Gastroesophageal sphincter (tissue), 4 donors: ENCODE data around the gene MAML2. TPM values are rescaled to one million over a fixed set of nuclear protein-coding genes. Genes with fewer than 3 reads are reported as not detected.

Experiments
- ATAC-seq: fragments of 150-250 bp; one replicate; pipeline ENCODE4 v1.9.1; 2016; ENCODE audit warnings: mild to moderate bottlenecking, moderate library complexity
- H3K27ac ChIP-seq, 4 donors: fragments of 200-600 bp; sonication (generic) in 3 of 4; 1 replicate in 3 of 4; 2 replicates in 1 of 4; pipeline ENCODE4 v1.5.1; 2016 to 2019
- H3K27me3 ChIP-seq: fragments of 200-600 bp; sonication (generic); one replicate; pipeline ENCODE4 v1.5.1; 2019
- H3K36me3 ChIP-seq, 2 donors: fragments of 200-600 bp; sonication (generic); one replicate each; pipeline ENCODE4 v1.5.1; 2019; ENCODE audit warnings: control low read depth in 1 of 2
- H3K4me1 ChIP-seq, 3 donors: fragments of 200-600 bp; sonication (generic); 1 replicate in 2 of 3; 2 replicates in 1 of 3; pipeline ENCODE4 v1.5.1; 2016 to 2019; ENCODE audit warnings: control low read depth in 2 of 3
- H3K4me3 ChIP-seq, 2 donors: fragments of 200-600 bp; sonication (generic); one replicate each; pipeline ENCODE4 v1.5.1; 2019; ENCODE audit warnings: mild to moderate bottlenecking in 1 of 2, moderate library complexity in 1 of 2
- H3K9me3 ChIP-seq, 3 donors: fragments of 200-600 bp; sonication (generic); one replicate each; pipeline ENCODE4 v1.5.1; 2017 to 2019; ENCODE audit warnings: control low read depth in 2 of 3
- EP300 ChIP-seq: sonication (generic); formaldehyde crosslinking; IDR thresholded peaks from one replicate; pipeline ENCODE4 v1.6.1; 2017; ENCODE audit warnings: antibody characterized with exemption, mild to moderate bottlenecking
- POLR2A ChIP-seq, 2 donors: fragments of 450-650 bp; IDR thresholded peaks; one replicate each; pipeline ENCODE4 v1.6.1; 2017; ENCODE audit warnings: antibody characterized with exemption in 2 of 2, mild to moderate bottlenecking in 2 of 2, moderate library complexity in 1 of 2
- POLR2AphosphoS5 ChIP-seq: sonication (generic); formaldehyde crosslinking; IDR thresholded peaks from one replicate; pipeline ENCODE4 v1.6.1; 2017; ENCODE audit warnings: antibody characterized with exemption
- WGBS, 2 donors: methylation state at CpG; one replicate each; pipeline ENCODE4 v1.1.5; 2018; ENCODE audit warnings: low coverage in 1 of 2; 5-methylcytosine and 5-hydroxymethylcytosine counted together
- total RNA-seq, 4 donors: library from RNA; depleted of rRNA; stranded (reverse); fragments of >200 nt; gene quantifications; one replicate each; pipeline ENCODE4 v1.1.0, GENCODE V29; 2016
- TF ChIP-seq, protein P1 (sequence below), 4 experiments: fragments of 200-600 bp in 2 of 4; fragments of 450-650 bp in 2 of 4; sonication (generic) in 1 of 4; IDR thresholded peaks; one replicate each; pipeline ENCODE4 v1.5.1; 2017 to 2019; ENCODE audit warnings: antibody characterized with exemption in 4 of 4, mild to moderate bottlenecking in 2 of 4, moderate library complexity in 2 of 4

The MAML2 gene
- total RNA-seq, 4 donors from 2014 or later = 15.8 to 31.8 (median 23.7) TPM

GRCh38 chr11:95975343-95975742, 367.7 kb downstream of the MAML2 start:
- no peak overlapping the region for H3K4me3 ChIP-seq
- 93 to 95% methylated on average over 5 of the region's 5 CpGs for WGBS, 2 donors
- H3K27ac ChIP-seq = no peak overlapping the region
- TF ChIP-seq, protein P1, sequence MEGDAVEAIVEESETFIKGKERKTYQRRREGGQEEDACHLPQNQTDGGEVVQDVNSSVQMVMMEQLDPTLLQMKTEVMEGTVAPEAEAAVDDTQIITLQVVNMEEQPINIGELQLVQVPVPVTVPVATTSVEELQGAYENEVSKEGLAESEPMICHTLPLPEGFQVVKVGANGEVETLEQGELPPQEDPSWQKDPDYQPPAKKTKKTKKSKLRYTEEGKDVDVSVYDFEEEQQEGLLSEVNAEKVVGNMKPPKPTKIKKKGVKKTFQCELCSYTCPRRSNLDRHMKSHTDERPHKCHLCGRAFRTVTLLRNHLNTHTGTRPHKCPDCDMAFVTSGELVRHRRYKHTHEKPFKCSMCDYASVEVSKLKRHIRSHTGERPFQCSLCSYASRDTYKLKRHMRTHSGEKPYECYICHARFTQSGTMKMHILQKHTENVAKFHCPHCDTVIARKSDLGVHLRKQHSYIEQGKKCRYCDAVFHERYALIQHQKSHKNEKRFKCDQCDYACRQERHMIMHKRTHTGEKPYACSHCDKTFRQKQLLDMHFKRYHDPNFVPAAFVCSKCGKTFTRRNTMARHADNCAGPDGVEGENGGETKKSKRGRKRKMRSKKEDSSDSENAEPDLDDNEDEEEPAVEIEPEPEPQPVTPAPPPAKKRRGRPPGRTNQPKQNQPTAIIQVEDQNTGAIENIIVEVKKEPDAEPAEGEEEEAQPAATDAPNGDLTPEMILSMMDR (IDR thresholded peaks at IDR 0.05) = no peak
- no peak for TF ChIP-seq POLR2A (IDR thresholded peaks at IDR 0.05)
- no peak for TF ChIP-seq POLR2AphosphoS5
- TF ChIP-seq EP300 = no peak
- no peaks in the 10 kb centered on the region for H3K9me3 ChIP-seq
- no peak for ATAC-seq
- H3K36me3 ChIP-seq = peaks cover 0 to 26% of the 10 kb centered on the region in 2 donors
- H3K27me3 ChIP-seq = no peaks in the 10 kb centered on the region
- no peaks in the 10 kb centered on the region for H3K4me1 ChIP-seq

DNA sequence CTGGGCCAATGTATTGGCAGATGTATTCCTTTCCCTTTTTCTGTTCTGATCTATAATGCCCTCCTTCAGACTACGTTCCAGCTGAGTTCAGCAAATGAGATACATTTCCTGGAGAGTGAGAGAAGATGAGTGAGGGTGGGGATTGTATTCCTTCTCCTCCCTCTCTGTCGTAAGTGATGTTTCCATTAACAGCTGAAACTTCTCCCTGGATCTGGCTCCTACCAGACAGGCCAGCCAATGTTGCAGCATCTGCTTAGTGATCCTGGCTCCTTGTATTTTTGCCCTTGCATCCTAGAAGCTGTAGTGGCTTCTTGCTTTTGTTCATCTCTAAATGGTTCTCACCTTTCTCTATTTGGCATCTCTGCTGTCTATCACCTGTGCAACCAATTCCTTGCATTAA, 370.9 kb downstream of the MAML2 start:
- WGBS, 2 donors = 30 to 38% methylated on average over 2 of the region's 2 CpGs
- Histone ChIP-seq H3K9me3 (no peaks in the 10 kb centered on the region), H3K4me1 (no peaks in the 10 kb centered on the region), H3K4me3 (no peak overlapping the region), H3K36me3 (no peaks in the 10 kb centered on the region), H3K27me3 (no peaks in the 10 kb centered on the region), H3K27ac (no peak overlapping the region)
- ATAC-seq = peak; percentile 73
- TF ChIP-seq POLR2A (IDR thresholded peaks at IDR 0.05) (no peak), POLR2AphosphoS5 (peak; percentile 7), EP300 (no peak)
- TF ChIP-seq, protein P1 (IDR thresholded peaks at IDR 0.05) = no peak

DNA sequence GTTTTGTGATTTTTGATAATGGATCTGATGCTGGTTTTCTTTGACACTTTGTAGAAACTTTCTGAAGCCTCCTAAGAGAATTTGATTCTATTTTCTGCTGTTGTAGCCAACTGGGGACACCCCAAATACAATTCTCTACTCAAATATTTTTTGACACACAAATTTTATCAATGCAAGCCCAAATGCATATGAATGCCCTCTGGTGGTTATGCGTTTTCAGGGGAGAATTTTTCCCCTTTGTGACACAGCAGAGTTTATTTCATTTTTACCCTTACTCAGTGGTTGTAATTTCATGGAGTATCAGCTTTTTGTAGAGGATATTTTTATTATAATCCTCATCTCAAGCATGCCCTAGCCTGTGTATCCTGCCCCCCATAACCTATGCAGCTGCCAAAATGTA, 374.4 kb downstream of the MAML2 start:
- Histone ChIP-seq H3K4me3 (no peak overlapping the region), H3K9me3 (no peaks in the 10 kb centered on the region), H3K27me3 (no peaks in the 10 kb centered on the region), H3K36me3 (no peaks in the 10 kb centered on the region), H3K4me1 (no peaks in the 10 kb centered on the region), H3K27ac (no peak overlapping the region)
- TF ChIP-seq POLR2A (IDR thresholded peaks at IDR 0.05) (no peak), POLR2AphosphoS5 (no peak), EP300 (no peak)
- TF ChIP-seq, protein P1 (IDR thresholded peaks at IDR 0.05) = no peak
- no peak for ATAC-seq
- 72 to 91% methylated on average over 1 of the region's 1 CpG for WGBS, 2 donors

DNA sequence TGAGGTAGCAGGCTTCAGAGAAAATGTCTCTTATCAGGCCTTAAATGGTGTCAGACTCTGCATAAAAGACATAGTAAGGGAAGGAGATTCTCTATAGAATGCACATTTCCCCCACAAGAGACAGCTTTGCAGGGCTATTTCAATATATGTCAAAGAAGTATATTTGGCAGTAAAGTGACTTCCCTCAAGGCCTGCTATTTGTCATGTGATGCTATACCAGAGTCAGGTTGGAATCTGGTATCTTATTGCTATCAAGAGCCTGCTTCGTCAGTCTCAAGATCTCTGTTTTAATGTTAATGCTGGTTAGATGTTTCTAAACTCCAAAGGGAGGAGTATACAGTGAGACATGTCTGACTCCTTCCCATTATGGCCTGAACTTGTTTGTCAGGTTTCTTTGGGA, 378.7 kb downstream of the MAML2 start:
- TF ChIP-seq POLR2A (IDR thresholded peaks at IDR 0.05) = no peak
- TF ChIP-seq POLR2AphosphoS5 = no peak
- TF ChIP-seq, protein P1 (IDR thresholded peaks at IDR 0.05) = no peak
- no peak for TF ChIP-seq EP300
- H3K27me3 ChIP-seq = no peaks in the 10 kb centered on the region
- H3K9me3 ChIP-seq = no peaks in the 10 kb centered on the region
- H3K27ac ChIP-seq = no peak overlapping the region
- H3K36me3 ChIP-seq = no peaks in the 10 kb centered on the region
- no peaks in the 10 kb centered on the region for H3K4me1 ChIP-seq
- ATAC-seq = no peak
- no peak overlapping the region for H3K4me3 ChIP-seq
- no CpG with 5 or more reads among the region's 1 CpG for WGBS, 2 donors

DNA sequence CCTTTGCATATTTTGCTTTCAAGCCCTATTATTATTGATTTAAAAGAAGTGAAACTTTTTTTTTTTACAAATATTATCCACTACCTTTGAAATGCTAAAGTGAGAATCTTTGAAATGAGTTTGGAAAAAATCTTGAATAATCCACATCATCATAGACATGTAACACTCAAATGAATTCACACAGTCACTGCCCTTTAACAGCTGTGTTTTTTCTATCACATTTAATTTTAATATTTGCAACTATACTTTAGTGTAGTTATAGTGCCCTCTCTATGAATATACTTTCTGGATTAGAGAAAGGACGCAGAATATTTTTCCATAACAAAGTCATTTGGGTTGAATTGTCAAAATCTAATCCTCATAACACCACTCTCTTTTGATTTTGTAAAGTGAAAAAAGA, 381.2 kb downstream of the MAML2 start:
- H3K27ac ChIP-seq = no peak overlapping the region
- no peak for ATAC-seq
- WGBS, 2 donors = 76 to 78% methylated on average over 1 of the region's 1 CpG
- H3K4me3 ChIP-seq = no peak overlapping the region
- H3K9me3 ChIP-seq = no peaks in the 10 kb centered on the region
- H3K4me1 ChIP-seq = no peaks in the 10 kb centered on the region
- no peaks in the 10 kb centered on the region for H3K27me3 ChIP-seq
- H3K36me3 ChIP-seq = no peaks in the 10 kb centered on the region
- TF ChIP-seq POLR2AphosphoS5 = no peak
- no peak for TF ChIP-seq POLR2A (IDR thresholded peaks at IDR 0.05)
- TF ChIP-seq, protein P1 (IDR thresholded peaks at IDR 0.05) = no peak
- no peak for TF ChIP-seq EP300
